GM12892 (cell line): ENCODE data around the gene ZNF226.

ENCODE experiments used
- POLR2A ChIP-seq: IDR thresholded peaks from 2 replicates; pipeline ENCODE4 v1.6.1; 2011; ENCODE audit warnings: low read depth, low read length, control low read depth
- POLR2AphosphoS5 ChIP-seq: IDR thresholded peaks from 2 replicates; pipeline ENCODE4 v1.6.1; 2011; ENCODE audit warnings: low read depth, low read length, control low read depth
- TAF1 ChIP-seq: IDR thresholded peaks from 2 replicates; pipeline ENCODE4 v1.6.1; 2011; ENCODE audit warnings: low read depth, mild to moderate bottlenecking, control low read depth, low read length, borderline replicate concordance

DNA sequence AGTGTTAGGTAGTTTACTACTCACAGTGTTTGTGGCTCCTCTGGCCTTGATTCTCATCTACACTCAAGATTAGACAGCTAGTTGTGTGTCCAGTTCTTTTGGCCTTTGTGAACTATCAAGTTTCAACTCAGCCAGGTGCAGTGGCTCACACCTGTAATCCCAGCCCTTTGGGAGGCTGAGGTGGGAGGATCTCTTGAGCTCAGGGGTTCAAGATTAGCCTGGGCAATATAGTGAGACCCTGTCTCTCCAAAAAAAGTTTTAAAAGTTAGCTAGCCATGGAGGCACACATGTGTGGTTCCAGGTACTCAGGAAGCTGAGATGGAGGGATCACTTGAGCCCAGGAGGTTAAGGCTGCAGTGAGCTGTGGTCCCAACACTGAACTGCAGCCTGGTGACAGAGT, 16.1 kb downstream of the ZNF226 start:
- TF ChIP-seq POLR2A: no peak
- TF ChIP-seq POLR2AphosphoS5: no peak
- TF ChIP-seq TAF1: no peak
